Measurements from ENCODE around the gene NKRF. TPM values are rescaled to one million over a fixed set of nuclear protein-coding genes. Genes with fewer than 3 reads are reported as not detected.
"Not testable (repeated sequence)": the region's sequence is repeated elsewhere in the genome, so short reads cannot be mapped to it uniquely, and the experiment has no call there.

The NKRF gene
- total RNA-seq (10 to 100 TPM in 1 of 2 donors, 1 to 10 TPM in 1; 9.9 to 10.8 TPM), total RNA-seq (32.8 to 39.8 reads per million in 2 donors)

DNA sequence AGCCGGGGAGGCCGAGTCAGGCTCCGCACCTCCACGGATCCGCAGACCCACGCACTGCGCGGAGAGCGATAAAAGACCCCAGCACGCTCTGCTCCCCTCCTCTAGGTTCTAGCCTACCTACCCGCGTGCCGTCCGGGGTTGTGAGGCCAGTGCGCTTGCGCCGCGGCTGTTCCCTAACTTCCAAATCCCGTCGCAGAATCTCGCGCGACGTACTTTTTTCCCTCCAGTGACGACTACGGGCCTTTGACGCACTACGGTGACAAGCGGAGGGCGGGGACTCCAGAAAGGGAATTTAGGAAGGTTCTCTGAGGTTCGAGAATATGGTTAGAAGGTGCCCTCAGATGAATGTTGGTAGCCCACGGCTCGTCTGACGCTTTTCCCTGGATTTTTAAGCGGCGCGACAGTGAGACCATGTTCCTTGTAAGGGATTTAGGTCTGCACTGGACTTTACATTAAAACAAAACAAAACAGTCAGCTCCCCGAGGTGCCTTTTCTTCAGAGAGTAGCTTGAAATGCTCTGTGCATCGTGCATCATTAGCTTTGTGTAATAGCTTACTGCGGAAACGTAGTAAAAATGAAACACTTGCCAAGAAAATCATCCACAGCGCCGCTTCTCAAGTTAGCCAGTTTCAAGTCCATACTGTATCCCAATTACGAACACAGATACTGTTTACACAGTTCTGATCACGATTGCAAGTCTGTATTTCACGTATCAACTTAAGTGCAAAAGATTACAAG lies at the start of gene NKRF:
NKRF (minus strand) TSS at position 145 of the 738 bp plus-strand sequence.
- peak; percentile 85 for ATAC-seq
- Mint-ChIP-seq H3K27ac (peak within 1 kb of the TSS; percentile 91), H3K36me3 (ENCODE audit: low read depth) (no peaks in the 10 kb centered on the region), H3K4me3 (peak within 1 kb of the TSS; percentile 93), H3K4me1 (peaks cover 16% of the 10 kb centered on the region), H3K27me3 (no peaks in the 10 kb centered on the region)
- DNase-seq: peak; percentile 77 to 84 (median 81)
- no peaks in the 10 kb centered on the region for H3K9me3 ChIP-seq (ENCODE audit: control insufficient read depth, low read length, poor library complexity, severe bottlenecking)

GRCh38 chrX:119655125-119655524 lies 48.9 kb upstream of the NKRF start:
- no peaks in the 10 kb centered on the region for H3K27me3 Mint-ChIP-seq
- H3K27ac Mint-ChIP-seq: peak overlapping the region; percentile 95
- H3K4me1 Mint-ChIP-seq: peaks cover 25% of the 10 kb centered on the region
- H3K36me3 Mint-ChIP-seq (ENCODE audit: low read depth): peaks cover 3% of the 10 kb centered on the region
- ATAC-seq (peak; percentile 41), DNase-seq (peak in 2 of 3 donors; percentile 30 to 63)
- no peaks in the 10 kb centered on the region for H3K9me3 ChIP-seq (ENCODE audit: control insufficient read depth, low read length, poor library complexity, severe bottlenecking)
- H3K4me3 Mint-ChIP-seq: peak overlapping the region; percentile 84

- H3K9me3 ChIP-seq (ENCODE audit: control insufficient read depth, low read length, poor library complexity, severe bottlenecking): no peaks in the 10 kb centered on the region
- H3K27ac Mint-ChIP-seq: peak overlapping the region; percentile 95
- H3K4me1 Mint-ChIP-seq: peaks cover 23% of the 10 kb centered on the region
- no peaks in the 10 kb centered on the region for H3K27me3 Mint-ChIP-seq
- ATAC-seq (peak; percentile 92), DNase-seq (peak; percentile 23 to 62 (median 34))
- peaks cover under 1% of the 10 kb centered on the region for H3K36me3 Mint-ChIP-seq (ENCODE audit: low read depth)
- peak overlapping the region; percentile 50 for H3K4me3 Mint-ChIP-seq
These were observed 47.9 kb upstream of the NKRF start for GRCh38 chrX:119654112-119654531.

DNA sequence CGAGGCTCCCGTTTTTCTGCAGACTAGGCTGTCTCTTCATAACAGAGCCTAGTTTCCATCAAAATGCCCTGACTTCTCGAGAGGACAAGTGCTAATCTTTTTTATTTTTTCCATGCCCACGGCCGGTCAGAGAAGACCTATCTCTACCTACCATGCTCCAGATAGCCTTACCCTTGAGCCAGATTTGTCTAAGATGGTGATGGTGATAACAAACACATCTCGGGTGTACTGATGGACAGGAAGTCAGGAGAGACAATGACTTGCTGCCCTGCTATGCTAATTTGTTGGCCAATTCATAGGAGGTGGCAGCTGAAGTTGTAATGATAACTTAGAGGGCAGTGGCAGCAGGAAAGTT lies 42.2 kb upstream of the NKRF start:
- peak overlapping the region; percentile 64 for H3K4me3 Mint-ChIP-seq
- no peaks in the 10 kb centered on the region for H3K36me3 Mint-ChIP-seq (ENCODE audit: low read depth)
- H3K4me1 Mint-ChIP-seq: peaks cover 12% of the 10 kb centered on the region
- peak overlapping the region; percentile 95 for H3K27ac Mint-ChIP-seq
- H3K27me3 Mint-ChIP-seq: no peaks in the 10 kb centered on the region
- ATAC-seq: no peak
- DNase-seq: no peak
- H3K9me3 ChIP-seq (ENCODE audit: control insufficient read depth, low read length, poor library complexity, severe bottlenecking): no peaks in the 10 kb centered on the region

GRCh38 chrX:119647552-119648420 lies 41.6 kb upstream of the NKRF start:
- DNase-seq: peak; percentile 27 to 54 (median 34)
- H3K4me1 Mint-ChIP-seq: peaks cover 14% of the 10 kb centered on the region

DNA sequence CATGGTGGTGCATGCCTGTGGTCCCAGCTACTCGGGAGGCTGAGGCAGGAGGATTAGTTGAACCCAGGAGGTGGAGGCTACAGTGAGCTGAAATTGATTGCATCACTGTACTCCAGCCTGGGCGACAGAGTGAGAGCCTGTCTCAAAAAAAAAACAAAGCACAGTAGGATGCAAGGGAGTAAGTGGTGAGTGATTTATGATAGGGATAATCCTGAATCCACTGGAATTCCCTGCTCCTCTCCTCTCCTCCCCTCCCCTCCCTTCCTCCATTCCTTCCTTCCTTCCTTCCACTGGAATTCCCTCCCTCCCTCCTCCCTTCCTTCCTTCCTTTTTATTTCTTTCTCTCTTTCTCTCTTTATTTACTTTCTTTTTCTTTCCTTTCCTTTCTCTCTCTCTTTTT lies 40.9 kb upstream of the NKRF start:
- Mint-ChIP-seq H3K27ac (peak overlapping the region; percentile 95), H3K27me3 (no peaks in the 10 kb centered on the region), H3K4me3 (peak overlapping the region; percentile 63), H3K36me3 (ENCODE audit: low read depth) (no peaks in the 10 kb centered on the region), H3K4me1 (peaks cover 15% of the 10 kb centered on the region)
- no peak for ATAC-seq
- no peak for DNase-seq
- H3K9me3 ChIP-seq (ENCODE audit: control insufficient read depth, low read length, poor library complexity, severe bottlenecking): no peaks in the 10 kb centered on the region

More at GRCh38 chrX:119647552-119648420, 41.6 kb upstream of the NKRF start:
- H3K27ac Mint-ChIP-seq: peak overlapping the region; percentile 95
- H3K27me3 Mint-ChIP-seq: no peaks in the 10 kb centered on the region
- peak overlapping the region; percentile 64 for H3K4me3 Mint-ChIP-seq
- H3K36me3 Mint-ChIP-seq (ENCODE audit: low read depth): no peaks in the 10 kb centered on the region
- no peaks in the 10 kb centered on the region for H3K9me3 ChIP-seq (ENCODE audit: control insufficient read depth, low read length, poor library complexity, severe bottlenecking)
- peak; percentile 97 for ATAC-seq

DNA sequence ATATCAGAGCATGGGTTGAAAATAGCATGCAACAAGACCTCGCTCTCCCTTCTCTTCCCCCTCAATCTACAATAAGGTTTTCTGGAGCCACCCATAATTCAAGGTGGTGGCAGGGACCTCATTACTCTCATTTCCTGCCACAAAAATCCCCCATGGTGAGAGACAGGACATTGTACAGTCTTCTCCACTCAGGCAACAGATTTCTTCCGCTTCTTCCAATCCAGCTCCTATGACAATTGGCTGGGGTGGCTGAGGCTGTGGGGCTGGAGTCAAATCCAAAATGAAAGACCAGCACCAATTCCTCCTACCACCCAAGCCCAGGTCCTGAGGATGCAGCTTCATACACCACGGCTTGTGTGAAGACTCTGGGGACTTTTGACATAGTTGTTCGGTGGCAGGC lies 40.3 kb upstream of the NKRF start:
- no peaks in the 10 kb centered on the region for H3K9me3 ChIP-seq (ENCODE audit: control insufficient read depth, low read length, poor library complexity, severe bottlenecking)
- ATAC-seq: peak; percentile 31
- peak overlapping the region; percentile 63 for H3K4me3 Mint-ChIP-seq
- no peaks in the 10 kb centered on the region for H3K27me3 Mint-ChIP-seq
- peak overlapping the region; percentile 95 for H3K27ac Mint-ChIP-seq
- DNase-seq: no peak
- no peaks in the 10 kb centered on the region for H3K36me3 Mint-ChIP-seq (ENCODE audit: low read depth)
- H3K4me1 Mint-ChIP-seq: peaks cover 18% of the 10 kb centered on the region

DNA sequence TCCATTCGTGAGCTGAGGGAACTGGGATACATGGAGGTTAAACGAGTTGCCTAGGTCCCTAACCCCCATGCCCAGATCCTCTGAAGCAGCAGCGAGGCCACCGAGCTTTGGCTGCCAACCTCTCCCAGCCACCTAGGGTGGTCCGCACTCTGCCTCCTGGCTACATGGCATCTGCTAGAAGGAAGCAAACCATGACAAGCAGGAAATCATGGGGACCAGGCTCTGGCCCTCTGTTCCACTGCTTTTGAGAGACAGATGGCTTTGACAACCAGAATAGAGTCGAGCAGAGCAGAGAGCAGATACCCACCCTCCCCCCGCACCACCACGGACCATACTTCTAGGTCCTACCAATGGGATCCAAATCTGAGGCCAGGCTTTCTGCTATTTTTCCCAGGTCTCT lies 37.5 kb upstream of the NKRF start:
- H3K4me1 Mint-ChIP-seq: peaks cover 17% of the 10 kb centered on the region
- DNase-seq (no peak), ATAC-seq (no peak)
- H3K27ac Mint-ChIP-seq: no peak overlapping the region
- no peaks in the 10 kb centered on the region for H3K27me3 Mint-ChIP-seq
- H3K36me3 Mint-ChIP-seq (ENCODE audit: low read depth): peaks cover 2% of the 10 kb centered on the region
- no peaks in the 10 kb centered on the region for H3K9me3 ChIP-seq (ENCODE audit: control insufficient read depth, low read length, poor library complexity, severe bottlenecking)
- H3K4me3 Mint-ChIP-seq: no peak overlapping the region

- peaks cover 2% of the 10 kb centered on the region for H3K36me3 Mint-ChIP-seq (ENCODE audit: low read depth)
- no peaks in the 10 kb centered on the region for H3K9me3 ChIP-seq (ENCODE audit: control insufficient read depth, low read length, poor library complexity, severe bottlenecking)
- DNase-seq (no peak), ATAC-seq (no peak)
- no peaks in the 10 kb centered on the region for H3K27me3 Mint-ChIP-seq
- no peak overlapping the region for H3K27ac Mint-ChIP-seq
- H3K4me3 Mint-ChIP-seq: no peak overlapping the region
- peaks cover 17% of the 10 kb centered on the region for H3K4me1 Mint-ChIP-seq
These were observed 34.5 kb upstream of the NKRF start for GRCh38 chrX:119640731-119641170.

DNA sequence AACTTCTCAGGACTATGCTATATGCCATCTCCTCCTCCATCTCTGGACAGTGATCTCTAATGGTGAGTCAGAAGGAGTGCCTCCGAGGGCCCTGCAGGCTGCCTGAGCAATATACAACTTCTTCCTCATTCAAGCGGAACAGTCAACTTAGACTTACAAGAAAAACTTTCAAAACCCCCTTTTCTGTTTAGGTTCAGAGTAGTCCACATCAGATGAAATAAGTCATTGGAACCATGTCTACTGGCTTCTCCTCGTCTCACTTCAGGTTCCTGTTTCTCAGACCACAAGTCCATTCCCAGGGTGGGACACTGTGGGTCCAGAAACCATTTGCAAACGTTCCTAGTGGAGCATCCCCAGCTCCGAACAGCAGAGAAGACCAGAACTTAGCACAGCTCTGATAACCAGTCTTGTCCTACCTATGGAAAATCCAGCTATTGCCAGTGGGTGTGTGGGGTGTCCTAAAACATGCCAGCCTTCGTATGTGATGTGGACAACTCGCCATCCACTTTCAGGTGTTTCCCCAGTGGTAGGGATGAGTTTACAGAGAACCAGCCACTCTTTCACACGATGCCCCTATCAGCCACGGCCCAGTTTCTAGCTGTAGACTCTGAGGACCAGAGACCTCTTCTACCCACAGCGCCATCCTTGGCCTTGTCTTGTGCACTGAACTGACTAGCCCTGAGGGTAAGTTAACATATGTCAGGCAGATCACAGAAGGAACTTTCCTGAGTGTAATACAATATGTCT lies 32.7 kb upstream of the NKRF start:
- ATAC-seq: peak; percentile 39
- Mint-ChIP-seq H3K27me3 (no peaks in the 10 kb centered on the region), H3K4me3 (no peak overlapping the region), H3K36me3 (ENCODE audit: low read depth) (peaks cover 11% of the 10 kb centered on the region), H3K4me1 (peaks cover 26% of the 10 kb centered on the region), H3K27ac (no peak overlapping the region)
- DNase-seq: no peak
- H3K9me3 ChIP-seq (ENCODE audit: control insufficient read depth, low read length, poor library complexity, severe bottlenecking): no peaks in the 10 kb centered on the region

DNA sequence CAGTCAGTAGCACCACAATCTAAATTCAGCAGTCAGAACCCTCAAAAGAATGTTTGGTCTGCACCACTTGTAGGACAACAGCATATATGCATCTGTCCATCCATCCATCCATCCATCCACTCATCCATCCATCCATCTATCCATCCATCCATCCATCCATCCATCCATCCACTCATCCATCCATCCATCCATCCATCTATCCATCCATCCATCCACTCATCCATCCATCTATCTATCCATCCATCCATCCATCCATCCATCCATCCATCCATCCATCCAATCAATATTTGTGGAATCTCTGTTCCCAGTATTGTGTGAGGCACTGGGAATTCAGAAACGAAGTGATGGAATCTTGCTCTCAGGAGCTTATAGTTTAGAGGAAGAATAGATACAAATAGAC lies 31.2 kb upstream of the NKRF start:
- H3K27me3 Mint-ChIP-seq; H3K9me3 ChIP-seq (ENCODE audit: control insufficient read depth, low read length, poor library complexity, severe bottlenecking); ATAC-seq; DNase-seq; H3K27ac Mint-ChIP-seq: not testable (repeated sequence)
- Mint-ChIP-seq H3K4me1 (peaks cover 23% of the 10 kb centered on the region), H3K4me3 (peak overlapping the region; percentile 5), H3K36me3 (ENCODE audit: low read depth) (peaks cover 15% of the 10 kb centered on the region)

DNA sequence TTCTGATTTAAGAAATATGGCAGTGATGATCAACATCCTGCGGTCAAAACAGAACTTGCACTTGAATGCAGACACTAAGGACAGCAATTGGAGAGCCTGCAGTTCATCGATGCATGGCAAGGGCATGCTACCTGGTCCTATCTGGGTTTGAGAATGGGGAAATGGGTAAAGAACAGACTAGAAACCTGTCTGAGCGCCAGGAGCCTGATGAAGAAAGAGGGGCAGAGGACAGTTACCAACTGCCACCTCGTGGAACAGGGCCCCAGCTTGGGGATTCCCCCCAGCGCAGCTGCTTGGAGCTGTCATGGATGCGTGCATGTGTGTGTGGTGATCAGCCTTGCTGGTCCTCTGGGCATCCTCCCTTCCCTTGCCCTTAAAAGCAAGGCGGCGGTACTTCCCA lies 30.2 kb upstream of the NKRF start:
- peaks cover 15% of the 10 kb centered on the region for H3K36me3 Mint-ChIP-seq (ENCODE audit: low read depth)
- H3K9me3 ChIP-seq (ENCODE audit: control insufficient read depth, low read length, poor library complexity, severe bottlenecking): no peaks in the 10 kb centered on the region
- ATAC-seq: peak; percentile 70
- H3K4me3 Mint-ChIP-seq: no peak overlapping the region
- no peak for DNase-seq
- H3K27ac Mint-ChIP-seq: no peak overlapping the region
- peaks cover 20% of the 10 kb centered on the region for H3K4me1 Mint-ChIP-seq
- H3K27me3 Mint-ChIP-seq: no peaks in the 10 kb centered on the region

GRCh38 chrX:119635799-119636198 lies 29.6 kb upstream of the NKRF start:
- H3K9me3 ChIP-seq (ENCODE audit: control insufficient read depth, low read length, poor library complexity, severe bottlenecking): no peaks in the 10 kb centered on the region
- peaks cover 14% of the 10 kb centered on the region for H3K36me3 Mint-ChIP-seq (ENCODE audit: low read depth)
- DNase-seq: no peak
- no peaks in the 10 kb centered on the region for H3K27me3 Mint-ChIP-seq
- ATAC-seq: no peak
- H3K4me1 Mint-ChIP-seq: peaks cover 20% of the 10 kb centered on the region
- H3K4me3 Mint-ChIP-seq: peak overlapping the region; percentile 15
- peak overlapping the region; percentile 85 for H3K27ac Mint-ChIP-seq
